Measurements from ENCODE around the gene FAM107A.

The FAM107A gene

GRCh38 chr3:58535531-58536500 lies 41.4 kb downstream of the FAM107A start:
- Histone ChIP-seq H3K4me3 (peak overlapping the region; percentile 46), H3K4me1 (peaks cover 0 to 30% (median 23%) of the 10 kb centered on the region in 4 donors), H3K36me3 (peaks cover 12 to 27% (median 25%) of the 10 kb centered on the region in 3 donors), H3K9me3 (no peaks in the 10 kb centered on the region), H3K27ac (peak overlapping the region; percentile 74 to 83), H3K27me3 (no peaks in the 10 kb centered on the region)
- DNase-seq: no peak
- intact Hi-C loops (cut with DNase I; ENCODE audit: low total_unique reads): no loop called here
- TF ChIP-seq, protein P1, sequence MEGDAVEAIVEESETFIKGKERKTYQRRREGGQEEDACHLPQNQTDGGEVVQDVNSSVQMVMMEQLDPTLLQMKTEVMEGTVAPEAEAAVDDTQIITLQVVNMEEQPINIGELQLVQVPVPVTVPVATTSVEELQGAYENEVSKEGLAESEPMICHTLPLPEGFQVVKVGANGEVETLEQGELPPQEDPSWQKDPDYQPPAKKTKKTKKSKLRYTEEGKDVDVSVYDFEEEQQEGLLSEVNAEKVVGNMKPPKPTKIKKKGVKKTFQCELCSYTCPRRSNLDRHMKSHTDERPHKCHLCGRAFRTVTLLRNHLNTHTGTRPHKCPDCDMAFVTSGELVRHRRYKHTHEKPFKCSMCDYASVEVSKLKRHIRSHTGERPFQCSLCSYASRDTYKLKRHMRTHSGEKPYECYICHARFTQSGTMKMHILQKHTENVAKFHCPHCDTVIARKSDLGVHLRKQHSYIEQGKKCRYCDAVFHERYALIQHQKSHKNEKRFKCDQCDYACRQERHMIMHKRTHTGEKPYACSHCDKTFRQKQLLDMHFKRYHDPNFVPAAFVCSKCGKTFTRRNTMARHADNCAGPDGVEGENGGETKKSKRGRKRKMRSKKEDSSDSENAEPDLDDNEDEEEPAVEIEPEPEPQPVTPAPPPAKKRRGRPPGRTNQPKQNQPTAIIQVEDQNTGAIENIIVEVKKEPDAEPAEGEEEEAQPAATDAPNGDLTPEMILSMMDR (IDR thresholded peaks at IDR 0.05): no peak

DNA sequence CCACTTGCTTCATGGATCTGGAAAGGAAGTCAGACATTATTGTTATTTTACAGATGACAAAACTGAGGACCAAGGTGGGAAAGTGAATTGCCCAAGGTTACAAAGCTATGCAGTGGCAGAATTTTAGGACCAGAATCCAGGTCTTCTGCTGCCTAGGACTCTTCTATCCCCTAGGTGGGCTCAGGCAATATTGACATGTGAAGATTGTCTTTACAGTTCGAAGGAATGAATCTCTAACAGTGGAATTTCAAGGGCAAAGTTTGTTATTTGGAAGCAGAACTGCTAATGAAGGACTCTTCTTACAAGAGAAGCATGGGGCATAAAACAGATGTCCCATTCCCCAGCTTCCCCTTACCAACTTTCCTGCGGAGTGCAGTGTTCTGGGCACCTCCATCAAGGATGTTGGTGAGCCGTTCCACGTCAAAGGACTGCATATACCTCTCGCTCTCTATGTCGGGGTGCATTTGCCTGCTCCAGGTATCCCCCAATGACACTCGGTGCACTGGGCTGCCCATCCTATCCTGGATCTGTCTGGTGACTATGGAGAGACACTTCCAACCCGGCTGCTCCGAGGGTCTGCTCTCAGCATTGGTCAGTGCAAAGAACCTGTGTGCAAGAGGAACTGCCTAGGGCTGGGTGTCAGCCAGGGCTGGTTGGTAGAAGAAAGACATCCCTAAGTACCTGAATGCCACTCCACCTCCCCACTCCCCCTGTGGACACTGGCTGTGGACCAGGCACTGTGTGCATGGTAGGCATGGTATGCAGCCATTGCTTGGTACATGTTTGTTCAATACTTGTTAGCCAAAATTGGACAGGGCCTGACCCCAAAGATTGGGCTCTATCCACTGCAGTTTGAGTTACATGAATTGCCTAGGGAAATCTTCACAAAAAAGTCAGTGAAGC lies 42.3 kb downstream of the FAM107A start:
- DNase-seq: no peak
- intact Hi-C loops (cut with DNase I; ENCODE audit: low total_unique reads): no loop called here
- no peaks in the 10 kb centered on the region for H3K27me3 ChIP-seq
- H3K9me3 ChIP-seq: no peaks in the 10 kb centered on the region
- H3K4me1 ChIP-seq: peaks cover 0 to 30% (median 23%) of the 10 kb centered on the region in 4 donors
- H3K27ac ChIP-seq: no peak overlapping the region
- TF ChIP-seq, protein P1 (IDR thresholded peaks at IDR 0.05): no peak
- H3K4me3 ChIP-seq: no peak overlapping the region
- peaks cover 13 to 36% (median 35%) of the 10 kb centered on the region in 3 donors for H3K36me3 ChIP-seq

DNA sequence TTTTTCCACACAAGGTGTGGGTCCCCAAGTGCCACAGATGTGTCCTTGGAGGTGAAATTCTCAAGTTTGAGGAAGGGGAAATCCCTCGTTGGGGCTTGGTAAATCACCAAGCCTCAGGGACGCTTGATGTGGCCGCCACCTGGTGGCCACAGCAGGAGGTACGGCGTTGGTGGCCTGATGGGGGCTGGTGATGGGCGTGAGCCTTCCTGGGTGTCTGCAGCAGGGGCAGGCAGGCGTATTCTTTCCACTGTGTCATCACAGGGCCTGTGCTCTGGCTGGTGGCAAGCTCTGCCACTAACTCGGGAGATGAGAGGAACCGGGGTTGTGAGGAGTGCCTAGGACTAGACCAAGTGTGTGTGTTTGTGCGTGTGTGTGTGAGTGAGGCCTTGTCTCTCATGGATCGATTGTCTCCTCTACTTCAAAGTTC lies 44.4 kb downstream of the FAM107A start:
- intact Hi-C loops (cut with DNase I; ENCODE audit: low total_unique reads): no loop called here
- TF ChIP-seq, protein P1 (IDR thresholded peaks at IDR 0.05): peak; percentile 80 to 88
- Histone ChIP-seq H3K9me3 (no peaks in the 10 kb centered on the region), H3K27ac (no peak overlapping the region), H3K4me3 (no peak overlapping the region), H3K27me3 (no peaks in the 10 kb centered on the region), H3K4me1 (peaks cover 0 to 30% (median 23%) of the 10 kb centered on the region in 4 donors), H3K36me3 (peaks cover 13 to 54% (median 52%) of the 10 kb centered on the region in 3 donors)
- peak; percentile 60 to 78 for DNase-seq

DNA sequence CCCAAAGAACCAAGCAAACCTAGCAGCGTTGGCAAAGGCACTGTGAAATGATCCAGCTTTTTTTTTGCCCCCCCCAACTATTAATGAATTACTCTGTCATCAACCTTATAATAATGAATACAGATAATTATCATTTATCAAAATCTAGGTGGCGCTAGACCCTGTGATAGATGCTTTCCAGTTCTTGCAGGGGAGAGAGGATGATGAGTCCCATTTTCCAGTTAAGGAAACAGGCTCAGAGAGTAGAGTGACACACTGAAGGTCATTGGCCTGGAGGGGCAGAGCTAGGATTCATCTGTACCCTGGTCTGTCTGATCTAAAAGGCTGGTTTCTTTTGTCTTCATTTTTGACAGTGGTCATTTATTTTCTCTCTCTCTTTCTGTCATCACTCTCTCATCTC lies 45.2 kb downstream of the FAM107A start:
- peaks cover 0 to 24% (median 18%) of the 10 kb centered on the region in 4 donors for H3K4me1 ChIP-seq
- TF ChIP-seq, protein P1 (IDR thresholded peaks at IDR 0.05): no peak
- H3K27ac ChIP-seq: no peak overlapping the region
- peaks cover 13 to 60% (median 59%) of the 10 kb centered on the region in 3 donors for H3K36me3 ChIP-seq
- DNase-seq: no peak
- no peak overlapping the region for H3K4me3 ChIP-seq
- intact Hi-C loops (cut with DNase I; ENCODE audit: low total_unique reads): no loop called here
- H3K9me3 ChIP-seq: no peaks in the 10 kb centered on the region
- H3K27me3 ChIP-seq: no peaks in the 10 kb centered on the region

DNA sequence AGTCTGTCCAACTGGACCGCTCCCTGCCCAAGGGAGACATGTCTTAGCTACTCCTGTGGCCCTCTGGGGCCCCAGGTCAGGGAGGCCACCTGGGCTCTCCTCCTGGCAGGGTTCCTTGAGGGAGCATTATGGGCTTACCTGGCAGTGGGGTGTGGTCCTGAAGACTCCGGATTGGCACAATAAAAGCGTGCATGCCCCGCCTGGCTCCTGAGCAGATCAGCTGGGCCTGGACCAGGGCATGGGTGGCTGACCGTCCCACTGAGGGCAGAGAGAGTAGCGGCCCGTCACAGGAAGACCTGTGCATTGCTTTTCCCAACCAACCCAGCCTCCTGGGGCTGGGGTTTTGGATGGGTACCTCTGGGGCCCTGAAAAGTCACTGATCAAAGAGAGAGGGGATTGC lies 45.6 kb downstream of the FAM107A start:
- Histone ChIP-seq H3K4me1 (peaks cover 0 to 20% (median 16%) of the 10 kb centered on the region in 4 donors), H3K27me3 (no peaks in the 10 kb centered on the region), H3K9me3 (no peaks in the 10 kb centered on the region), H3K36me3 (peaks cover 13 to 64% (median 59%) of the 10 kb centered on the region in 3 donors), H3K4me3 (no peak overlapping the region), H3K27ac (no peak overlapping the region)
- DNase-seq: no peak
- TF ChIP-seq, protein P1 (IDR thresholded peaks at IDR 0.05): no peak
- intact Hi-C loops (cut with DNase I; ENCODE audit: low total_unique reads): no loop called here

Data from tibial artery (tissue), 4 donors.